ENCODE results near the gene ELMOD3. TPM values are rescaled to one million over a fixed set of nuclear protein-coding genes. Genes with fewer than 3 reads are reported as not detected.

Gene ELMOD3
- total and polyA plus RNA-seq, 9 of the 15 experiments (the other 6 are each of a cell fraction or from before 2014, with no cell fraction given): 2.7 to 18.7 (median 11.6) TPM

- TF ChIP-seq, protein P1, sequence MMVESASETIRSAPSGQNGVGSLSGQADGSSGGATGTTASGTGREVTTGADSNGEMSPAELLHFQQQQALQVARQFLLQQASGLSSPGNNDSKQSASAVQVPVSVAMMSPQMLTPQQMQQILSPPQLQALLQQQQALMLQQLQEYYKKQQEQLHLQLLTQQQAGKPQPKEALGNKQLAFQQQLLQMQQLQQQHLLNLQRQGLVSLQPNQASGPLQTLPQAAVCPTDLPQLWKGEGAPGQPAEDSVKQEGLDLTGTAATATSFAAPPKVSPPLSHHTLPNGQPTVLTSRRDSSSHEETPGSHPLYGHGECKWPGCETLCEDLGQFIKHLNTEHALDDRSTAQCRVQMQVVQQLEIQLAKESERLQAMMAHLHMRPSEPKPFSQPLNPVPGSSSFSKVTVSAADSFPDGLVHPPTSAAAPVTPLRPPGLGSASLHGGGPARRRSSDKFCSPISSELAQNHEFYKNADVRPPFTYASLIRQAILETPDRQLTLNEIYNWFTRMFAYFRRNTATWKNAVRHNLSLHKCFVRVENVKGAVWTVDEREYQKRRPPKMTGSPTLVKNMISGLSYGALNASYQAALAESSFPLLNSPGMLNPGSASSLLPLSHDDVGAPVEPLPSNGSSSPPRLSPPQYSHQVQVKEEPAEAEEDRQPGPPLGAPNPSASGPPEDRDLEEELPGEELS (CRISPR knock-in tag; IDR thresholded peaks at IDR 0.05; ENCODE audit: borderline replicate concordance): no peak
- TF ChIP-seq ZBTB11 (CRISPR knock-in tag; IDR thresholded peaks at IDR 0.05): no peak
- TF ChIP-seq GTF3C2 (IDR thresholded peaks at IDR 0.05; ENCODE audit: borderline replicate concordance, extremely low read depth, insufficient read length): no peak
- TF ChIP-seq XRCC3 (IDR thresholded peaks at IDR 0.05): no peak
These were observed 36.1 kb upstream of the ELMOD3 start (continued) for GRCh38 chr2:85318222-85319074.

Data from K562 (cell line).